Panc1 (cell line): ENCODE data around the gene PDGFD.

Experiments
- POLR2AphosphoS5 ChIP-seq: IDR thresholded peaks from 2 replicates; pipeline ENCODE4 v1.6.1; 2012; ENCODE audit warnings: mild to moderate bottlenecking, low read depth, low read length, moderate library complexity
- REST ChIP-seq, 2 experiments: IDR thresholded peaks; 2 replicates each; pipeline ENCODE4 v1.6.1; 2011 to 2012; ENCODE audit warnings: low read depth in 2 of 2, control low read depth in 1 of 2, low read length in 1 of 2, mild to moderate bottlenecking in 1 of 2, moderate library complexity in 1 of 2; ENCODE audit not compliant: insufficient read depth in 1 of 2

- TF ChIP-seq POLR2AphosphoS5: no peak
- no peak for TF ChIP-seq REST (IDR thresholded peaks at IDR 0.05; ENCODE audit: insufficient read depth in 1 of 2, low read depth in 2 of 2, low read length in 1 of 2)
These were observed 130.8 kb downstream of the PDGFD start for GRCh38 chr11:104033134-104033533.
